Measurements from ENCODE around the gene RPL37. TPM values are rescaled to one million over a fixed set of nuclear protein-coding genes. Genes with fewer than 3 reads are reported as not detected.
"Not testable (repeated sequence)": the region's sequence is repeated elsewhere in the genome, so short reads cannot be mapped to it uniquely, and the experiment has no call there.

The RPL37 gene
- polyA plus RNA-seq, 1 donor (not counting 4 experiments of a cell fraction or from before 2014, with no cell fraction given), result 3,448 TPM

DNA sequence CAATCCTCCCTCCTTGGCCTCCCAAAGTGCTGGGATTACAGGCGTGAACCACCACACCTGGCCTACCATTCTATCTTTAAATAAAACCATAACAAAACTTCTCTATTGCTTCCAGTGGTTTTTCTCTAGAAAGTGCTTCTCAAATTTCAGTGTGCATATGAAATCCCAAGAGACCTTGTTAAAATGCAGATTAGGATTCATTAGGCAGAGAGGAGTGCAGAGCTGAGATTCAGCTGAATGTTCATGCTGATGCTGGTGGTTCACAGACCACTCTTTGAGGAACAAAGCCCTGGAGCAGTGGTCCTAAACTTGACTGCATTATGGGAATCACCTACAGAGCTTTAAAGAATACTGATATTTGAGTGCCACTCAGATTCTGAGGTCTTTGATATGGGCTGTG, 34.4 kb upstream of the RPL37 start:
- FAIRE-seq, result no peak
- dilution Hi-C loops (cut with MboI; ENCODE audit: extremely low pct_ligation_motif_present, low sequenced_read_pairs), result no loop called here
- DNase-seq (ENCODE audit: low read depth, low spot score), result no peak

DNA sequence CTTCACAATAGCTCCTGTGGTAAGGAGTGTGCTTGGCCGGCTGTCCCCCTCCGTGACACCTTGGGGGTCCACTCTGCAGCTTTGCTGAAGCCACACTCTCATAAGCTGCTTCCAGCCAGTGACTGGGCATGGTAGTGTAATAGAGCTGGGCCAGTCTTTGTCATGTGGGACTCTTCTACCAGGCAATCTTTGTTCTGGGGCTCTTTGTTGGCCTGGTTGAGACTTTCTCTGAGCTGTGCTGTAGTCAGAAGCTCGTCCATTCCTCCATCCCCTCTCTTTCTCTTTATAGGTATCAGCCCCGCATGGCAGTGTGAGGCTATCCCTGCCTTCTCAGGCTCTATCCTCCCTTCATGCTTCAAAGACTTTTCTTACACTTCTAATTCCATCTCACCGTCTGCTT, 31.8 kb upstream of the RPL37 start:
- Histone ChIP-seq H3K4me1 (ENCODE audit: control insufficient read depth, extremely low read depth, insufficient read depth, low read length) (no peaks in the 10 kb centered on the region), H3K4me3 (ENCODE audit: control insufficient read depth in 2 of 3, extremely low read depth in 1 of 3, insufficient read depth in 2 of 3, low read depth in 1 of 3, low read length in 3 of 3) (no peak overlapping the region), H3K9ac (ENCODE audit: control insufficient read depth, extremely low read depth, insufficient read depth, low read length) (no peak overlapping the region), H3K36me3 (ENCODE audit: control insufficient read depth in 2 of 2, extremely low read depth in 1 of 2, insufficient read depth in 2 of 2, low read length in 2 of 2) (no peaks in the 10 kb centered on the region), H3K9me3 (ENCODE audit: control insufficient read depth, low read depth, low read length) (no peaks in the 10 kb centered on the region), H3K27ac (ENCODE audit: control insufficient read depth, insufficient read depth, low read length) (no peak overlapping the region), H3K4me2 (ENCODE audit: control insufficient read depth, extremely low read depth, insufficient read depth, low read depth, low read length) (no peak overlapping the region), H4K20me1 (ENCODE audit: control insufficient read depth, extremely low read depth, insufficient read depth, low read length) (no peaks in the 10 kb centered on the region), H3K79me2 (ENCODE audit: control insufficient read depth, insufficient read depth, low read length) (no peaks in the 10 kb centered on the region), H2AFZ (ENCODE audit: control insufficient read depth, low read length) (no peak overlapping the region), H3K27me3 (ENCODE audit: control insufficient read depth, extremely low read depth, insufficient read depth, low read length) (no peaks in the 10 kb centered on the region), H3K9me1 (ENCODE audit: control insufficient read depth, extremely low read depth, insufficient read depth, low read length) (no peaks in the 10 kb centered on the region)
- FAIRE-seq (no peak), DNase-seq (ENCODE audit: low read depth, low spot score) (no peak)
- TF ChIP-seq, protein P1, sequence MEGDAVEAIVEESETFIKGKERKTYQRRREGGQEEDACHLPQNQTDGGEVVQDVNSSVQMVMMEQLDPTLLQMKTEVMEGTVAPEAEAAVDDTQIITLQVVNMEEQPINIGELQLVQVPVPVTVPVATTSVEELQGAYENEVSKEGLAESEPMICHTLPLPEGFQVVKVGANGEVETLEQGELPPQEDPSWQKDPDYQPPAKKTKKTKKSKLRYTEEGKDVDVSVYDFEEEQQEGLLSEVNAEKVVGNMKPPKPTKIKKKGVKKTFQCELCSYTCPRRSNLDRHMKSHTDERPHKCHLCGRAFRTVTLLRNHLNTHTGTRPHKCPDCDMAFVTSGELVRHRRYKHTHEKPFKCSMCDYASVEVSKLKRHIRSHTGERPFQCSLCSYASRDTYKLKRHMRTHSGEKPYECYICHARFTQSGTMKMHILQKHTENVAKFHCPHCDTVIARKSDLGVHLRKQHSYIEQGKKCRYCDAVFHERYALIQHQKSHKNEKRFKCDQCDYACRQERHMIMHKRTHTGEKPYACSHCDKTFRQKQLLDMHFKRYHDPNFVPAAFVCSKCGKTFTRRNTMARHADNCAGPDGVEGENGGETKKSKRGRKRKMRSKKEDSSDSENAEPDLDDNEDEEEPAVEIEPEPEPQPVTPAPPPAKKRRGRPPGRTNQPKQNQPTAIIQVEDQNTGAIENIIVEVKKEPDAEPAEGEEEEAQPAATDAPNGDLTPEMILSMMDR (optimal IDR thresholded peaks at IDR 0.05 in 1 of 3, IDR thresholded peaks at IDR 0.05 in 1 of 3, conservative IDR thresholded peaks at IDR 0.05 in 1 of 3; ENCODE audit: extremely low read depth in 1 of 3, insufficient read depth in 2 of 3, low read length in 3 of 3), result no peak
- TF ChIP-seq EZH2 (IDR thresholded peaks at IDR 0.05; ENCODE audit: low read length), result no peak
- dilution Hi-C loops (cut with MboI; ENCODE audit: extremely low pct_ligation_motif_present, low sequenced_read_pairs), result no loop called here

More for the DNA sequence above, 34.4 kb upstream of the RPL37 start:
- H4K20me1 ChIP-seq (ENCODE audit: control insufficient read depth, extremely low read depth, insufficient read depth, low read length), result no peaks in the 10 kb centered on the region
- H3K4me2 ChIP-seq (ENCODE audit: control insufficient read depth, extremely low read depth, insufficient read depth, low read depth, low read length), result no peak overlapping the region
- no peak overlapping the region for H3K27ac ChIP-seq (ENCODE audit: control insufficient read depth, insufficient read depth, low read length)
- H3K27me3 ChIP-seq (ENCODE audit: control insufficient read depth, extremely low read depth, insufficient read depth, low read length), result no peaks in the 10 kb centered on the region
- H3K9ac ChIP-seq (ENCODE audit: control insufficient read depth, extremely low read depth, insufficient read depth, low read length), result no peak overlapping the region
- TF ChIP-seq, protein P1 (optimal IDR thresholded peaks at IDR 0.05 in 1 of 3, IDR thresholded peaks at IDR 0.05 in 1 of 3, conservative IDR thresholded peaks at IDR 0.05 in 1 of 3; ENCODE audit: extremely low read depth in 1 of 3, insufficient read depth in 2 of 3, low read length in 3 of 3), result no peak
- no peak for TF ChIP-seq EZH2 (IDR thresholded peaks at IDR 0.05; ENCODE audit: low read length)
- no peaks in the 10 kb centered on the region for H3K9me3 ChIP-seq (ENCODE audit: control insufficient read depth, low read depth, low read length)
- no peaks in the 10 kb centered on the region for H3K36me3 ChIP-seq (ENCODE audit: control insufficient read depth in 2 of 2, extremely low read depth in 1 of 2, insufficient read depth in 2 of 2, low read length in 2 of 2)
- H3K9me1 ChIP-seq (ENCODE audit: control insufficient read depth, extremely low read depth, insufficient read depth, low read length), result no peaks in the 10 kb centered on the region
- no peaks in the 10 kb centered on the region for H3K79me2 ChIP-seq (ENCODE audit: control insufficient read depth, insufficient read depth, low read length)
- H3K4me3 ChIP-seq (ENCODE audit: control insufficient read depth in 2 of 3, extremely low read depth in 1 of 3, insufficient read depth in 2 of 3, low read depth in 1 of 3, low read length in 3 of 3), result no peak overlapping the region
- H3K4me1 ChIP-seq (ENCODE audit: control insufficient read depth, extremely low read depth, insufficient read depth, low read length), result no peaks in the 10 kb centered on the region
- no peak overlapping the region for H2AFZ ChIP-seq (ENCODE audit: control insufficient read depth, low read length)

DNA sequence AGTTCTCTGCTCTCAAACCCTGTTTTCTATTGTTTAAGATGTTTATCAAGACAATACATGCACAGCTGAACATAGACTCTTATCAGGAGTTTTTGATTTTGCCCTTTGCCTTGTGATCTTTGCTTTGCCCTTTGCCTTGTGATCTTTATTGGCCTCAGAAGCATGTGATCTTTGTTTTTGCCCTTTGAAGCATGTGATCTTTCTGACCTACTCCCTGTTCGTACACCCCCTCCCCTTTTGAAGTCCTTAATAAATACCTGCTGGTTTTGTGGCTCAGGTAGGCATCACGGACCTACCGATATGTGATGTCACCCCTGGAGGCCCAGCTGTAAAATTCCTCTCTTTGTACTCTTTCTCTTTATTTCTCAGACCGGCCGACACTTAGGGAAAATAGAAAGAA, 30.0 kb upstream of the RPL37 start:
- FAIRE-seq, result not testable (repeated sequence)

More for the DNA sequence above, 30.0 kb upstream of the RPL37 start:
- H3K9ac ChIP-seq (ENCODE audit: control insufficient read depth, extremely low read depth, insufficient read depth, low read length); DNase-seq (ENCODE audit: low read depth, low spot score); H3K79me2 ChIP-seq (ENCODE audit: control insufficient read depth, insufficient read depth, low read length); H3K36me3 ChIP-seq (ENCODE audit: control insufficient read depth in 2 of 2, extremely low read depth in 1 of 2, insufficient read depth in 2 of 2, low read length in 2 of 2); H3K27me3 ChIP-seq (ENCODE audit: control insufficient read depth, extremely low read depth, insufficient read depth, low read length); H3K9me1 ChIP-seq (ENCODE audit: control insufficient read depth, extremely low read depth, insufficient read depth, low read length); dilution Hi-C loops (cut with MboI; ENCODE audit: extremely low pct_ligation_motif_present, low sequenced_read_pairs); H2AFZ ChIP-seq (ENCODE audit: control insufficient read depth, low read length); H3K9me3 ChIP-seq (ENCODE audit: control insufficient read depth, low read depth, low read length); H3K4me3 ChIP-seq (ENCODE audit: control insufficient read depth in 2 of 3, extremely low read depth in 1 of 3, insufficient read depth in 2 of 3, low read depth in 1 of 3, low read length in 3 of 3); H3K4me1 ChIP-seq (ENCODE audit: control insufficient read depth, extremely low read depth, insufficient read depth, low read length); H4K20me1 ChIP-seq (ENCODE audit: control insufficient read depth, extremely low read depth, insufficient read depth, low read length); H3K27ac ChIP-seq (ENCODE audit: control insufficient read depth, insufficient read depth, low read length); H3K4me2 ChIP-seq (ENCODE audit: control insufficient read depth, extremely low read depth, insufficient read depth, low read depth, low read length): not testable (repeated sequence)

Measured in keratinocyte (primary cell).